Adrenal gland (tissue), 5 donors: ENCODE measurements around the gene TPK1.

Experiments
- POLR2A ChIP-seq, 2 donors: fragments of 450-650 bp; IDR thresholded peaks; one replicate each; pipeline ENCODE4 v1.6.1; 2017; ENCODE audit warnings: antibody characterized with exemption in 2 of 2, mild to moderate bottlenecking in 2 of 2, moderate library complexity in 1 of 2
- TF ChIP-seq, protein P1 (sequence below), 6 experiments: fragments of 450-650 bp in 4 of 6; fragments of 200-600 bp in 2 of 6; sonication (generic) in 1 of 6; IDR thresholded peaks; 1 replicate in 5 of 6; 2 replicates in 1 of 6; pipeline versions ENCODE4 v1.5.1 to v1.8.0; 2016 to 2021; ENCODE audit warnings: antibody characterized with exemption in 6 of 6, mild to moderate bottlenecking in 2 of 6, moderate library complexity in 1 of 6
- donor health status: DM: no; HTN: no; CAD: no.

DNA sequence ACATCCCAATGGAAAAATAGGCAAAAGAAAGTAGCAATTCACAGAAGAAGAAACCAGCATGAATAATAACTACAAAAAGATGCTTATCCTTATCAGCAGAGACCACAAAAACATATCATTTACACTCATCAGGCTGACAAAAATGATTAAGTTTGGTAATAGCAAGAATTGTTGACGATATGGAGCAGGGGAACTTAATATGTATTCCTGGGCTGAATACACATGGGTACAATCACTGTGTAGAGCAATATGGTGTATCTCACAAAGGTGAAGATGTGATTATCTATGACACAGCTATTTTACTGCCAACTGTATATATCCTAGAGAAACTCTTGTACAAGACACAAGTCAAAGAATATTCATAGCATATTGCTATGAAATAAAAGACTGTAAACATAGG, 290.5 kb downstream of the TPK1 start:
- TF ChIP-seq, protein P1, sequence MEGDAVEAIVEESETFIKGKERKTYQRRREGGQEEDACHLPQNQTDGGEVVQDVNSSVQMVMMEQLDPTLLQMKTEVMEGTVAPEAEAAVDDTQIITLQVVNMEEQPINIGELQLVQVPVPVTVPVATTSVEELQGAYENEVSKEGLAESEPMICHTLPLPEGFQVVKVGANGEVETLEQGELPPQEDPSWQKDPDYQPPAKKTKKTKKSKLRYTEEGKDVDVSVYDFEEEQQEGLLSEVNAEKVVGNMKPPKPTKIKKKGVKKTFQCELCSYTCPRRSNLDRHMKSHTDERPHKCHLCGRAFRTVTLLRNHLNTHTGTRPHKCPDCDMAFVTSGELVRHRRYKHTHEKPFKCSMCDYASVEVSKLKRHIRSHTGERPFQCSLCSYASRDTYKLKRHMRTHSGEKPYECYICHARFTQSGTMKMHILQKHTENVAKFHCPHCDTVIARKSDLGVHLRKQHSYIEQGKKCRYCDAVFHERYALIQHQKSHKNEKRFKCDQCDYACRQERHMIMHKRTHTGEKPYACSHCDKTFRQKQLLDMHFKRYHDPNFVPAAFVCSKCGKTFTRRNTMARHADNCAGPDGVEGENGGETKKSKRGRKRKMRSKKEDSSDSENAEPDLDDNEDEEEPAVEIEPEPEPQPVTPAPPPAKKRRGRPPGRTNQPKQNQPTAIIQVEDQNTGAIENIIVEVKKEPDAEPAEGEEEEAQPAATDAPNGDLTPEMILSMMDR (IDR thresholded peaks at IDR 0.05), result no peak
- no peak for TF ChIP-seq POLR2A (IDR thresholded peaks at IDR 0.05)
